ENCODE measurements around the gene VAV3. TPM values are rescaled to one million over a fixed set of nuclear protein-coding genes. Genes with fewer than 3 reads are reported as not detected.
"Not testable (repeated sequence)": the region's sequence is repeated elsewhere in the genome, so short reads cannot be mapped to it uniquely, and the experiment has no call there.

VAV3 gene
- polyA plus RNA-seq, 1 experiment: not detected

DNA sequence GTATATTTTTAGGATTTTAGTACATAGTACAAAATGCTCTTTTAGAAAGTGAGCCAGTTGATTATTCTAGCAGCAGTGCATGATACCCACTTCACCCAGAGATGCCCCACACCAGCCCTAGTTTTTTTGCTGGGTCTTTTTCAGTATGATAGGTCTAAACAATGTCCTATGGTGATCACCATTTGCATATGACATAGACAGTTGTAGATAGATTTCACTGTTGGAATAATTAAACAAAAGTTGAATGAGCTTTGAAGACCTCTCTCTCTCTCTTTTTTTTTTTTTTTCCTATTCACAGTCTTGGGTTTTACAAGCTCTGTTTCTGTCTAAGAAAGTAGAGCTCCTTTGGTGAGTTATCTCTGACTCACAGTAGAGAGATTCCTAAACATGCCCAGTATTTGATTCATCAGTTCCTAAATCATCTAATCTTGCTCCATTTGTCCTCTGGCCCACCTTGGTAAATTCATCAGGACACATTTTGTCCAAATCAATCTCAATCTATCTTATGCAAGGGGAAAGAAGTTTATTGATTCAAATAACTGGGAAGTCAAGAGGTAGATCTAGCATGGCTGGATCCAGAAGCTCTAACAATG is 44.7 kb upstream of the VAV3 start:
- no peak overlapping the region for H3K4me3 ChIP-seq (ENCODE audit: low read depth, low read length)
- TF ChIP-seq, protein P1, sequence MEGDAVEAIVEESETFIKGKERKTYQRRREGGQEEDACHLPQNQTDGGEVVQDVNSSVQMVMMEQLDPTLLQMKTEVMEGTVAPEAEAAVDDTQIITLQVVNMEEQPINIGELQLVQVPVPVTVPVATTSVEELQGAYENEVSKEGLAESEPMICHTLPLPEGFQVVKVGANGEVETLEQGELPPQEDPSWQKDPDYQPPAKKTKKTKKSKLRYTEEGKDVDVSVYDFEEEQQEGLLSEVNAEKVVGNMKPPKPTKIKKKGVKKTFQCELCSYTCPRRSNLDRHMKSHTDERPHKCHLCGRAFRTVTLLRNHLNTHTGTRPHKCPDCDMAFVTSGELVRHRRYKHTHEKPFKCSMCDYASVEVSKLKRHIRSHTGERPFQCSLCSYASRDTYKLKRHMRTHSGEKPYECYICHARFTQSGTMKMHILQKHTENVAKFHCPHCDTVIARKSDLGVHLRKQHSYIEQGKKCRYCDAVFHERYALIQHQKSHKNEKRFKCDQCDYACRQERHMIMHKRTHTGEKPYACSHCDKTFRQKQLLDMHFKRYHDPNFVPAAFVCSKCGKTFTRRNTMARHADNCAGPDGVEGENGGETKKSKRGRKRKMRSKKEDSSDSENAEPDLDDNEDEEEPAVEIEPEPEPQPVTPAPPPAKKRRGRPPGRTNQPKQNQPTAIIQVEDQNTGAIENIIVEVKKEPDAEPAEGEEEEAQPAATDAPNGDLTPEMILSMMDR (IDR thresholded peaks at IDR 0.05; ENCODE audit: insufficient read depth, low read depth, low read length): no peak
- CTCF ChIA-PET: no interaction called here
- POLR2A ChIA-PET: interaction anchor here (0.6 kb wide), 1 partner anchor 179 kb away, joined by 6 read pairs; no protein-coding TSS in a partner anchor
- H3K36me3 ChIP-seq (ENCODE audit: control insufficient read depth, insufficient read depth, low read length): no peaks in the 10 kb centered on the region
- no peaks in the 10 kb centered on the region for H3K27me3 ChIP-seq (ENCODE audit: control insufficient read depth, insufficient read depth, low read length)
- no peak for DNase-seq (ENCODE audit: low read depth)

DNA sequence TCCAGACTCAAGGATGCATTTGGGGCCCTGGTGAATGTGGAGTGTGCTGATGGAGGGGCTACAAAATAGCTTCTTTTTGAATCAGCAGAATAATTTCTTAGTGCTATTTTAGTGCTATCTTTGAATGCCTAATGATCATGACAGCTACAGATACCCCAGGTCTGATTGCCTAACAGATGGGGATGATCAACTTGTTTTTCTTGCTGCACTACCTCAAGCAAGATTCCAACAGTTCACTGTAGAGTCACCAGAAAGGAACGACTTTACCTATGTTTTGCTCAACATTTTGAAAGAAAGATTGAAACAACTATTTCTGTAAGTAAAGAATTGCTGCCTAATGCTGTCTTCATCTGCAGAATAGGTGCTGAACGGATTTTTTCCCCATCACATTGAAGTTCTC is 42.6 kb upstream of the VAV3 start:
- H3K36me3 ChIP-seq (ENCODE audit: control insufficient read depth, insufficient read depth, low read length): no peaks in the 10 kb centered on the region
- ChIA-PET CTCF (no interaction called here), POLR2A (no interaction called here)
- H3K27me3 ChIP-seq (ENCODE audit: control insufficient read depth, insufficient read depth, low read length): no peaks in the 10 kb centered on the region
- H3K4me3 ChIP-seq (ENCODE audit: low read depth, low read length): no peak overlapping the region
- no peak for DNase-seq (ENCODE audit: low read depth)
- TF ChIP-seq, protein P1 (IDR thresholded peaks at IDR 0.05; ENCODE audit: insufficient read depth, low read depth, low read length): no peak

DNA sequence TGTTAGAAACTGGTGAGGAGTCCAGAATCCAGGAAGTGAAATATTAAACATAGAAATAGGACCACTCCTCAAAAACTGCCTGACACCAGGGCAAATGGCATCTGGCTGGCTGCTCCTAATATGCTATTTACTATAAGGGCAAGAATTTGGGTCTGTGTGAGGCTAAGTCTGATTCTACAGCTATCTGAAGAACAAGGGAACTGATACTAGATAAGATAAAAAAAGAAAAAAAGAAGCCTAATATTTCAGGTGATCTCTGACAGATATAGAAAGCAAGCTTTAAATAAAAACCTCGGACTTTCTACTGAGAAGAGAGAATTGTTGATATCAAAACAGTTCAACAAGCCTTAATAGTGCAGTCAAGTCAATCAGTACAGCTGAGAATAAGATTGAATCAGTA is 42.1 kb upstream of the VAV3 start:
- CTCF ChIA-PET: no interaction called here
- TF ChIP-seq, protein P1 (IDR thresholded peaks at IDR 0.05; ENCODE audit: insufficient read depth, low read depth, low read length): no peak
- H3K27me3 ChIP-seq (ENCODE audit: control insufficient read depth, insufficient read depth, low read length): no peaks in the 10 kb centered on the region
- POLR2A ChIA-PET: no interaction called here
- H3K4me3 ChIP-seq (ENCODE audit: low read depth, low read length): no peak overlapping the region
- no peak for DNase-seq (ENCODE audit: low read depth)
- no peaks in the 10 kb centered on the region for H3K36me3 ChIP-seq (ENCODE audit: control insufficient read depth, insufficient read depth, low read length)

DNA sequence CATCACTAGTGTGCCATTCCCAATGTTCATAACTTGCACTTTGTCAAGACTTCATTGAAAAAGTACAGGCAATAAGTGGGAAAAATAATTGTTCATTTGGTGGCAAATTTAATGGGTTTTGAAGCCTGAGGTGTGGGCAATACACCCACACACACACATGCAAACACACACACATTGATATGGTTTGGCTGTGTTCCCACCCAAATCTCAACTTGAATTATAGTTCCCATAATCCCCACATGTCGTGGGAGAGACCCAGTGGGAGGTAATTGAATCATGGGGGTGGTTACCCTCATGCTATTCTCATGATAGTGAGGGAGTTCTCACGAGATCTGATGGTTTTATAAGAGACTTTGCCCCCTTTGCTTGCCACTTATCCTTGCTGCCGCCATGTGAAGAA is 39.9 kb upstream of the VAV3 start:
- POLR2A ChIA-PET; H3K36me3 ChIP-seq (ENCODE audit: control insufficient read depth, insufficient read depth, low read length); CTCF ChIA-PET; DNase-seq (ENCODE audit: low read depth); H3K4me3 ChIP-seq (ENCODE audit: low read depth, low read length); H3K27me3 ChIP-seq (ENCODE audit: control insufficient read depth, insufficient read depth, low read length): not testable (repeated sequence)

DNA sequence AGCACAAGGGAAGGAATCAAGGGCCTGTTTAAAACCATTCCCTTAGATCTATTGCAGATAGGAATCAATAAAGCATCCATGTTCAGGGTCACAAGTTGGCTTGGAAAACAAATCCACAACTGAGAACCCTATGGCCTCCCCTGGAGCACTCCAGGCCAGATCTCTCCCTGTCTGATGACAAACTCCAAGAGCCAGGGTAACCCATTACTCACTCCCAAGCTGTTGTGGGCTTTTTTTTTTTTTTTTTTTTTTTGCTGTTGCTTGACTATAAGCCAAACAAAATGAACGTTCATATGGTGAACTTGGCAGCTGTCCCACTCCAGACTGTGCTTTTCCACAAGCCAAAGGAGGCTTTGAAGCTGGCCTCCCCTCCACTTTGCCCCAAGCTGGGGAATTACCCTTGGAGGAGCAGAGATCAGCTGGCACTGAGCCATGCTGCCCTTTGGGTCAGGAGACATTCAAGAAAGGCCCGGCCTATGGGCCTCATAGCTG is 35.7 kb upstream of the VAV3 start:
- TF ChIP-seq, protein P1 (IDR thresholded peaks at IDR 0.05; ENCODE audit: insufficient read depth, low read depth, low read length): no peak
- ChIA-PET POLR2A (no interaction called here), CTCF (interaction anchor here (0.6 kb wide), 1 partner anchor 129 kb away, joined by 5 read pairs; no protein-coding TSS in a partner anchor)

DNA sequence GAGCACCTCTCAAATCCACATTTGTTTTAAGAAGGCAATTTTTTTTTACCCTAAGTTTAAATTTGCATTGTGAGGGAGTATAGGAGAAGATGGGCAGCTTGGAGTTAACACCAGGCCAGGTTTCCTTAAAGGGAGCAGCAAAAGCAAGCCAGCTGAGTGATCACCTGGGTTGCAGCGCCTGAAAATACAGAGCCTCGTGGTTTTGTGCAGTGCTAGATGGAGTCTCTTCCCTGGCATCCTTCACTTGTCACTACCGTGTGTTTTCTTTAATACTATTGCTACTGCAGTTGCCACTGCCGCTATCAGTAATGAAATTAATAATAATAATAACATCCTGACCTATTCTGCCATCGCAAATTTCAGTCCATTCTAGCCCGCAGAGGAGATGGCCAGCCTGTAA is 35.2 kb upstream of the VAV3 start:
- TF ChIP-seq, protein P1 (IDR thresholded peaks at IDR 0.05; ENCODE audit: insufficient read depth, low read depth, low read length): no peak
- no peak for DNase-seq (ENCODE audit: low read depth)
- POLR2A ChIA-PET: no interaction called here

More for the DNA sequence above, 35.7 kb upstream of the VAV3 start:
- Histone ChIP-seq H3K27me3 (ENCODE audit: control insufficient read depth, insufficient read depth, low read length) (no peaks in the 10 kb centered on the region), H3K4me3 (ENCODE audit: low read depth, low read length) (no peak overlapping the region), H3K36me3 (ENCODE audit: control insufficient read depth, insufficient read depth, low read length) (no peaks in the 10 kb centered on the region)
- DNase-seq (ENCODE audit: low read depth): no peak

More for the DNA sequence above, 35.2 kb upstream of the VAV3 start:
- CTCF ChIA-PET: no interaction called here
- no peaks in the 10 kb centered on the region for H3K27me3 ChIP-seq (ENCODE audit: control insufficient read depth, insufficient read depth, low read length)
- H3K4me3 ChIP-seq (ENCODE audit: low read depth, low read length): no peak overlapping the region
- no peaks in the 10 kb centered on the region for H3K36me3 ChIP-seq (ENCODE audit: control insufficient read depth, insufficient read depth, low read length)

Measured in BJ (cell line).